Endothelial cell of umbilical vein (primary cell): ENCODE results near the gene SESN1.

Source experiments
- CTCF ChIP-seq, 2 donors: IDR thresholded peaks; 1 replicate in 1 of 2; 2 replicates in 1 of 2; pipeline ENCODE4 v1.5.1; 2011; ENCODE audit warnings: low read length in 2 of 2, mild to moderate bottlenecking in 2 of 2, moderate library complexity in 2 of 2, control low read depth in 1 of 2, inconsistent platforms in 1 of 2, low read depth in 1 of 2; ENCODE audit not compliant: insufficient read depth in 1 of 2; ENCODE audit errors: extremely low read depth in 1 of 2
- EZH2 ChIP-seq: IDR thresholded peaks from 2 replicates; pipeline ENCODE4 v1.6.1; 2012; ENCODE audit warnings: borderline replicate concordance, low read depth, mild to moderate bottlenecking, moderate library complexity, low read length, inconsistent platforms; ENCODE audit not compliant: severe bottlenecking
- FOS ChIP-seq: IDR thresholded peaks from 2 replicates; pipeline ENCODE4 v1.6.1; 2011; ENCODE audit warnings: mild to moderate bottlenecking, low read length, moderate library complexity, borderline replicate concordance; ENCODE audit not compliant: insufficient read depth
- POLR2A ChIP-seq: IDR thresholded peaks from 2 replicates; pipeline ENCODE4 v1.6.1; 2012; ENCODE audit warnings: low read depth, mild to moderate bottlenecking, control low read depth, low read length

DNA sequence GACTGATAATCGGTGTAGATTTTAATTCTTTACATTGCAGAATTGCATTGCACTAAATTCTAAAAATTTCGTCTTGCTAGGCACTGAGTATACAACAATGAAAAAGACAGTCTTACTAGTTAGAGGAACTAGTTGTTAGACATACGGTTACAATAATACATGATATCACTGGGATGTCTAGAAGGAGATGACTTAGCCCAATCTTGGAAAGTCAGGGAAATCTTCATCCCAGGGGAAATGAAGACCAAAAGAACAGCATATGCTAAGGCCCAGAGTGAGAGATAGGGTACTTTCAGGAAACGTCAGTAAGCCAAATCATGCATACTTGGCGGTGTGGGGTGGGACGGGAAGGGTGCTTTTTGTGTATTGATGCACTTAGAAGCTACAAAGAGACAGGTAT lies 1.6 kb upstream of the SESN1 start:
- TF ChIP-seq CTCF (IDR thresholded peaks at IDR 0.05; ENCODE audit: extremely low read depth in 1 of 2, insufficient read depth in 1 of 2, low read depth in 1 of 2, low read length in 2 of 2): no peak
- TF ChIP-seq FOS: no peak
- TF ChIP-seq POLR2A: no peak
- TF ChIP-seq EZH2: no peak
